ENCODE measurements around the gene ABCB4.
"Not testable (repeated sequence)": the region's sequence is repeated elsewhere in the genome, so short reads cannot be mapped to it uniquely, and the experiment has no call there.

The ABCB4 gene

GRCh38 chr7:87476179-87476557 is 688 bp upstream of the ABCB4 start:
- DNase-seq (ENCODE audit: low read depth), result no peak

- DNase-seq (ENCODE audit: low read depth), result no peak
Observed at GRCh38 chr7:87474533-87475358, 734 bp downstream of the ABCB4 start.

DNA sequence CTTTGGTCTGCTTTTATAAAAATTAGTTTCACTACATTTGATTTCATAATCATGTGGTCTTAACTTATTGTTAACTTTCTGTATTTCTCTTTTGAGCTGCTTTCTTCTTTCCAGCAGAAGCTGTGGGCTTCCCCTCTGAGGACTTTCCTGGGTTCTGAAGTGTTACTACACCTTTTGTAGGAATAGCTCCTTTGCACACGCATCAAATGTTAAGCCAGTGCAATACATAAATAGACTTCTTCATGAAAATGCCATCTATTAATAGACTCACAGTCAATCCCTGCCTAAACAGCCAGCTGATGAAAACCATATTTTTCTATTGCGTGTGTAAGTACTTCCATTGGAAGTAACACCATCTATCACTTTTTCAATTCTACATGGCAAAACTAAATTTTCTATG is 1.5 kb downstream of the ABCB4 start:
- no peak for DNase-seq (ENCODE audit: low read depth)

- no peak for DNase-seq (ENCODE audit: low read depth)
Observed at GRCh38 chr7:87473192-87473591, 2.3 kb downstream of the ABCB4 start.

GRCh38 chr7:87471473-87471872 is 4.0 kb downstream of the ABCB4 start:
- DNase-seq (ENCODE audit: low read depth), result no peak

DNA sequence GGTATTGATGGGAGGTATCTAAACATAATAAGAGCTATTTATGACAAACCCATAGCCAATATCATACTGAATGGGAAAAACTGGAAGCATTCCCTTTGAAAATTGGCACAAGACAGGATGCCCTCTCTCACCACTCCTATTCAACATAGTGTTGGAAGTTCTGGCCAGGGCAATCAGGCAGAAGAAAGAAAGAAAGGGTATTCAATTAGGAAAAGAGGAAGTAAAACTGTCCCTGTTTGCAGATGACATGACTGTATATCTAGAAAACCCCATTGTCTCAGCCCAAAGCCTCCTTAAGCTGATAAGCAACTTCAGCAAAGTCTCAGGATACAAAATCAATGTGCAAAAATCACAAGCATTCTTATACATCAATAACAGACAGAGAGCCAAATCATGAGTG is 6.3 kb downstream of the ABCB4 start:
- DNase-seq (ENCODE audit: low read depth), result not testable (repeated sequence)

- not testable (repeated sequence) for DNase-seq (ENCODE audit: low read depth)
Observed at GRCh38 chr7:87465534-87465880, 10.0 kb downstream of the ABCB4 start.

- DNase-seq (ENCODE audit: low read depth), result not testable (repeated sequence)
Observed at GRCh38 chr7:87464830-87465533, 10.5 kb downstream of the ABCB4 start.

GRCh38 chr7:87463982-87464381 is 11.5 kb downstream of the ABCB4 start:
- no peak for DNase-seq (ENCODE audit: low read depth)

DNA sequence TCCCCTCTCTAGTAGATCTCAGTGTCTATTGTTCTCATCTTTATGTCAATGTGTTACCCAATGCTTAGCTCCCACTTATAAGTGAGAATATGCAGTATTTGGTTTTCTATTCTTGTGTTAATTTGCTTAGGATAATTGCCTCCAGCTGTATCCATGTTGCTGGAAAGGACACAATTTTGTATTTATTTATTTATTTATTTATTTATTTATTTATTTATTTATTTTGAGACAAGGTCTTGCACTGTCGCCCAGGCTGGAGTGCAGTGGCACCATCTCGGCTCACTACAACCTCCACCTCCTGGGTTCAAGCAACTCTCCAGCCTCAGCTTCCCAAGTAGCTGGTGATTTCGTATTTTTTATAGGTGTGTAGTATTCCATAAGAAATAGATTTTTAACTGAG is 15.0 kb downstream of the ABCB4 start:
- DNase-seq (ENCODE audit: low read depth), result not testable (repeated sequence)

DNA sequence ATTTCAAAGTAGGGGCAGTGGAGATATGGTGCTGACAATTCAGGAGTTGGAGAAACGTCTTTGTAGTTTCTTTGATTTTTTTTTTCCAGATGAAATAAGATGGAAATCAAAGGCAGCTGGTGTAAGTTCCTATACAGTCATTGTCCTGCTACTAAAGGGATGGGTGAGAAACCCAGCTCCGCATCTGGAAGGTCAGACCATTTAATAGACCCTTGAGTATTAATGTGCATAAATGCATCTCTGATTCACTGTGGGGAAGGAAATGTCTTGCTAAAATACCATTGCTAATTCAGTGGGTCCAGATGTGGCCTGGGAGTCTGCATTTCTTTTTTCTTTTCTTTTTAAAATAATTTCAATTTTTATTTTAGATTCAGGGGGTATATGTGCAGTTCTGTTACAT is 15.5 kb downstream of the ABCB4 start:
- DNase-seq (ENCODE audit: low read depth), result no peak

DNA sequence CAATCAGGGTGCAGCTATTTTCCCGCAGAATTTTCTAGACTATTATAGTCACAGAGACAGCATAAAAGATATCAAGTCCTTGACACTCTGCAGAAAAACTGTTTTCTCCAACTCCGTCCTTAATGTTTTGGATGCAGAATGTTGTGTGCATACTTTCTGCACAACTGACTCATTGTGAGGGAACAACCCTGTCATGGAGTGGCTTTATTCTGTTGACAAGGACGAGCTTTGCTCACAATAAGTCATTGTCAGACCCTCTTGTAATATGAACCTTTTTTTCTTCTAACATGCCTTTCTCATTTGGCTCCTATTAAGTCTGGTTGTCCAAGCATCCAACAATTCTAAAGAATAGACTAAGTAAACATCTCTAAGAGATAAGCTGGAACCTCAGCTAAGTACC is 17.3 kb downstream of the ABCB4 start:
- no peak for DNase-seq (ENCODE audit: low read depth)

GRCh38 chr7:87456247-87456646 is 19.2 kb downstream of the ABCB4 start:
- DNase-seq (ENCODE audit: low read depth), result no peak

GRCh38 chr7:87452279-87452678 is 23.2 kb downstream of the ABCB4 start:
- no peak for DNase-seq (ENCODE audit: low read depth)

GRCh38 chr7:87451187-87451586 is 24.3 kb downstream of the ABCB4 start:
- DNase-seq (ENCODE audit: low read depth), result no peak

DNA sequence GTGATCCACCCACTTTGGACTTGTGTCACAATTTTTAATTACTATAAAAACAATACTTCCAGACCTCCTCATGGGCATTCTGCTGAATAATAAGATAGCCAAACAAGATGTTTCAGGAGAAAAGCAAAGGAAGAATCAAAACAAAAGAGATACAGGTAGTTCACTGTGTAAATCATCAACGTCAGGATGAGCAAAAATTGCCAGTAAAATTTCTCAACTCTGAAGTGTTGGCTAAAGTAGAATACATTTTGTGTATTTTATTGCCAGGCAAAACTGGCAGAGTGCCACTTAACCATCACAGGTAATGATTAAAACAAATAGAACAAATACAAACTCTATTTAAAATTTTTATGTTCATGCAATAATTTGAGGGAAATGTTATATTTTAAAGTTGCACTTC is 24.8 kb downstream of the ABCB4 start:
- no peak for DNase-seq (ENCODE audit: low read depth)

DNA sequence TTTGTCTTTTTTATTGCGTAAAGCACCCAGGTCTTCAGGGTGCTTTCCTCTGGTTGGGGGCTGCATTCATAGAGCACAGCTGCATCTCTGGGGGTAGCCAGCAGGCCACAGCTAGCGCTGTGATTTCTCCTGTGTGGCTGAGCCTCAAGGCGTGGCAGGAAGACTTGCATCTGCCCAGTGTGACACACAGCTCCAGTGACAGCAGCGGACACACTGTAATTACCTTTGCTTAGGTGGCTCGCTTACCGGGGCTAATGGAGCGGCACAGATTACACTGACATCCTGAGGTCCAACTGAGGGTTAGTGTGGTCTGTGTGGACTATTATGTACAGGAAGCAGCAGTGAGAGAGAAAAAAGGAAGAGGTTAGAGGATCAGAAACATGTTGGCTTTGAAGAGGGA is 27.1 kb downstream of the ABCB4 start:
- DNase-seq (ENCODE audit: low read depth), result no peak

GRCh38 chr7:87447116-87447635 is 28.3 kb downstream of the ABCB4 start:
- no peak for DNase-seq (ENCODE audit: low read depth)

GRCh38 chr7:87445897-87446296 is 29.6 kb downstream of the ABCB4 start:
- DNase-seq (ENCODE audit: low read depth), result no peak

DNA sequence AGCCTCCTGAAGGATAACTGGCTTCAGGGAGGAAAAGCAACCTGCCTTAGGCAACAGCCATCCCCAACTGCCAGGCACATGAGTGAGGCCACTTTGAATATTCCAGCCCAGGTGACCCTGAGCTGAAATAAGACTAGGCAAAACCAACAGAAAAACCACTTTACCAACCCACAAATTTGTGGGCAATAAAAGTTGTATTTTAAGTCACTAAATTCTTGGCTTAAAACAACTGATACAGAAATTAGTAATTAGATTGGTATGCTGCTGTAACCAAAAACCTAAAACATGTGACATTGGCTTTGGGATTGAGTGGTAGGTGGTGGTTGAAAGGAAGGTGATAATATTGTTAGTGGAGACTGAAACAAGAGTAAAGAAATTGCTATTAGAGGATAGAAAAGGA is 39.9 kb downstream of the ABCB4 start:
- no peak for DNase-seq (ENCODE audit: low read depth)

GRCh38 chr7:87432536-87432935 is 42.9 kb downstream of the ABCB4 start:
- no peak for DNase-seq (ENCODE audit: low read depth)

DNA sequence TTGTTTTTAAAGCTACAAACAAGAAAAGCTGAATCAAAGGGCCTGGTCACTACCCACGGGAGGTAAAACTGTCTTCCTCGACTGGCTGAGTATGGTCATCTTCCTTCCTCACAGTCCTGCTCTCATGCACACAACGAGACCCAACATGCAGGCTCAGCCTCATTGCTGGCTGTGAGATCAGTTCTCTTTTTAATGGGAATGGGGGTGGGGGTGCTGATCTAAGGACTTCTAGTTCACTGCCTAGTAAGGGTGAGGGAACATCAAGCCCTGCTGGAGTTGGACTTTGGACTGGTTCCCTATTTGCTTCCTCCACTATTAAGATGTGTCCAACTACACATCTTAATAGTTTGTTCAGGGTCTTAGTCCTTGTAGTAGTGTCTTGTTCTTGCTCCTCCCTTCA is 48.2 kb downstream of the ABCB4 start:
- DNase-seq (ENCODE audit: low read depth), result no peak

DNA sequence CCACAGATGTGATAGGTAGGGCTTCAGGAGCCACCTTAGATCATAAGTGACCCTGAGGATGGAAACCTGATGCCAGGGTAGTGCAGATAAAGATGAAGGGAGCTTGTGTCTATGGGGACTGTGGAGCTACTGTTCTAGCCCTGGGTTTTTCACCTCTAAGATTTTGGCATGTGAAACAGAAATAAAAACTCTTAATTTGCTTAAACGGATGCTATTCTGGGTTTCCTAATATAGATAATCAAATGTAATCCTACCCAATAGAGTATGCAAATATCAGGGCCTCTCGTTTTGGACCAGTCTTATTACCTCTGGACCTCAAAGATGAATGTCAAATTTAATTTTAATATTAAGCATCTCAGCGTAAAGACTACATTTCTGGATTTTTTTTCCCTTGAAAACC is 49.3 kb downstream of the ABCB4 start:
- DNase-seq (ENCODE audit: low read depth), result no peak

GRCh38 chr7:87424075-87424474 is 51.4 kb downstream of the ABCB4 start:
- no peak for DNase-seq (ENCODE audit: low read depth)
